Adipocyte (in vitro differentiated cells): ENCODE results near the gene DNAAF5.

Experiments used
- DNase-seq: peaks from one replicate; pipeline ENCODE4 v3.0.0-alpha.2; 2015; ENCODE audit warnings: low read depth
- H3K27me3 ChIP-seq: replicated peaks from 2 replicates; pipeline ENCODE4 v1.7.0; 2013; ENCODE audit warnings: mild to moderate bottlenecking, low read length, moderate library complexity; ENCODE audit not compliant: control insufficient read depth, insufficient read depth
- H3K36me3 ChIP-seq: 2 replicates; pipeline ENCODE4 v1.7.0; 2013; ENCODE audit warnings: low read length, mild to moderate bottlenecking, moderate library complexity; ENCODE audit not compliant: control insufficient read depth, insufficient read depth, severe bottlenecking
- H3K4me1 ChIP-seq: 2 replicates; pipeline ENCODE4 v1.7.0; 2013; ENCODE audit warnings: mild to moderate bottlenecking, low read length, moderate library complexity; ENCODE audit not compliant: control insufficient read depth, insufficient read depth
- H3K4me3 ChIP-seq: 2 replicates; pipeline ENCODE4 v1.7.0; 2013; ENCODE audit warnings: mild to moderate bottlenecking, low read length, moderate library complexity
- H3K9ac ChIP-seq: 2 replicates; pipeline ENCODE4 v1.7.0; 2013; ENCODE audit warnings: mild to moderate bottlenecking, low read length, moderate library complexity
- H3K9me3 ChIP-seq: 2 replicates; pipeline ENCODE4 v1.7.0; 2013; ENCODE audit warnings: mild to moderate bottlenecking, low read length, moderate library complexity; ENCODE audit not compliant: control insufficient read depth

DNAAF5 gene

GRCh38 chr7:754531-755412 is 28.3 kb downstream of the DNAAF5 start:
- Histone ChIP-seq H3K4me1 (no peaks in the 10 kb centered on the region), H3K4me3 (no peak overlapping the region), H3K9ac (no peak overlapping the region), H3K27me3 (no peaks in the 10 kb centered on the region), H3K9me3 (no peaks in the 10 kb centered on the region), H3K36me3 (peaks cover 46% of the 10 kb centered on the region)
- DNase-seq = no peak

GRCh38 chr7:755413-755805 is 28.9 kb downstream of the DNAAF5 start:
- Histone ChIP-seq H3K9me3 (no peaks in the 10 kb centered on the region), H3K36me3 (peaks cover 46% of the 10 kb centered on the region)

GRCh38 chr7:756231-756927 is 29.9 kb downstream of the DNAAF5 start:
- no peak overlapping the region for H3K4me3 ChIP-seq
- no peaks in the 10 kb centered on the region for H3K27me3 ChIP-seq
- peaks cover 46% of the 10 kb centered on the region for H3K36me3 ChIP-seq
- no peak for DNase-seq
- no peaks in the 10 kb centered on the region for H3K9me3 ChIP-seq
- no peak overlapping the region for H3K9ac ChIP-seq
- no peaks in the 10 kb centered on the region for H3K4me1 ChIP-seq

More at GRCh38 chr7:755413-755805, 28.9 kb downstream of the DNAAF5 start:
- no peak for DNase-seq
- Histone ChIP-seq H3K9ac (no peak overlapping the region), H3K27me3 (no peaks in the 10 kb centered on the region), H3K4me3 (no peak overlapping the region), H3K4me1 (no peaks in the 10 kb centered on the region)

GRCh38 chr7:756928-757560 is 30.5 kb downstream of the DNAAF5 start:
- Histone ChIP-seq H3K36me3 (peaks cover 47% of the 10 kb centered on the region), H3K27me3 (no peaks in the 10 kb centered on the region)

GRCh38 chr7:757741-758163 is 31.3 kb downstream of the DNAAF5 start:
- Histone ChIP-seq H3K9ac (no peak overlapping the region), H3K27me3 (no peaks in the 10 kb centered on the region), H3K4me3 (no peak overlapping the region), H3K36me3 (peaks cover 46% of the 10 kb centered on the region), H3K9me3 (no peaks in the 10 kb centered on the region), H3K4me1 (no peaks in the 10 kb centered on the region)
- no peak for DNase-seq

More at GRCh38 chr7:756928-757560, 30.5 kb downstream of the DNAAF5 start:
- Histone ChIP-seq H3K9ac (no peak overlapping the region), H3K4me1 (no peaks in the 10 kb centered on the region), H3K9me3 (no peaks in the 10 kb centered on the region), H3K4me3 (no peak overlapping the region)
- DNase-seq = no peak

GRCh38 chr7:759569-759968 is 33.1 kb downstream of the DNAAF5 start:
- H3K9ac ChIP-seq = no peak overlapping the region
- H3K9me3 ChIP-seq = no peaks in the 10 kb centered on the region
- H3K4me1 ChIP-seq = no peaks in the 10 kb centered on the region
- no peak for DNase-seq
- no peak overlapping the region for H3K4me3 ChIP-seq
- peaks cover 47% of the 10 kb centered on the region for H3K36me3 ChIP-seq
- no peaks in the 10 kb centered on the region for H3K27me3 ChIP-seq

GRCh38 chr7:760006-760405 is 33.5 kb downstream of the DNAAF5 start:
- Histone ChIP-seq H3K9ac (no peak overlapping the region), H3K9me3 (no peaks in the 10 kb centered on the region), H3K4me1 (no peaks in the 10 kb centered on the region), H3K27me3 (no peaks in the 10 kb centered on the region), H3K4me3 (no peak overlapping the region), H3K36me3 (peaks cover 47% of the 10 kb centered on the region)
- no peak for DNase-seq

GRCh38 chr7:761101-761500 is 34.6 kb downstream of the DNAAF5 start:
- H3K4me3 ChIP-seq = no peak overlapping the region
- H3K27me3 ChIP-seq = no peaks in the 10 kb centered on the region
- H3K4me1 ChIP-seq = no peaks in the 10 kb centered on the region
- no peak for DNase-seq
- no peak overlapping the region for H3K9ac ChIP-seq
- no peaks in the 10 kb centered on the region for H3K9me3 ChIP-seq
- peaks cover 48% of the 10 kb centered on the region for H3K36me3 ChIP-seq

- H3K4me1 ChIP-seq = no peaks in the 10 kb centered on the region
- DNase-seq = no peak
- H3K9ac ChIP-seq = no peak overlapping the region
- no peaks in the 10 kb centered on the region for H3K9me3 ChIP-seq
- peaks cover 47% of the 10 kb centered on the region for H3K36me3 ChIP-seq
- no peaks in the 10 kb centered on the region for H3K27me3 ChIP-seq
- no peak overlapping the region for H3K4me3 ChIP-seq
Measured at GRCh38 chr7:761631-762030, 35.1 kb downstream of the DNAAF5 start.

- Histone ChIP-seq H3K36me3 (peaks cover 37% of the 10 kb centered on the region), H3K4me3 (no peak overlapping the region)
- no peak for DNase-seq
Measured at GRCh38 chr7:762885-763284, 36.4 kb downstream of the DNAAF5 start.

GRCh38 chr7:763762-764161 is 37.3 kb downstream of the DNAAF5 start:
- Histone ChIP-seq H3K9ac (no peak overlapping the region), H3K36me3 (peaks cover 33% of the 10 kb centered on the region), H3K4me1 (peaks cover 6% of the 10 kb centered on the region), H3K27me3 (no peaks in the 10 kb centered on the region), H3K4me3 (no peak overlapping the region), H3K9me3 (no peaks in the 10 kb centered on the region)
- no peak for DNase-seq

More at GRCh38 chr7:762885-763284, 36.4 kb downstream of the DNAAF5 start:
- H3K9ac ChIP-seq = no peak overlapping the region
- H3K4me1 ChIP-seq = no peaks in the 10 kb centered on the region
- no peaks in the 10 kb centered on the region for H3K27me3 ChIP-seq
- no peaks in the 10 kb centered on the region for H3K9me3 ChIP-seq
